CD4-positive, alpha-beta T cell treated with Interleukin-10 for 1 hour (primary cell): ENCODE results near the gene STIP1.
A peak's percentile ranks its signal among the peaks of the same experiment; 100 is the strongest.

Experiments used
- DNase-seq: peaks from one replicate; pipeline ENCODE4 v3.0.0-alpha.2; 2020

The STIP1 gene

DNA sequence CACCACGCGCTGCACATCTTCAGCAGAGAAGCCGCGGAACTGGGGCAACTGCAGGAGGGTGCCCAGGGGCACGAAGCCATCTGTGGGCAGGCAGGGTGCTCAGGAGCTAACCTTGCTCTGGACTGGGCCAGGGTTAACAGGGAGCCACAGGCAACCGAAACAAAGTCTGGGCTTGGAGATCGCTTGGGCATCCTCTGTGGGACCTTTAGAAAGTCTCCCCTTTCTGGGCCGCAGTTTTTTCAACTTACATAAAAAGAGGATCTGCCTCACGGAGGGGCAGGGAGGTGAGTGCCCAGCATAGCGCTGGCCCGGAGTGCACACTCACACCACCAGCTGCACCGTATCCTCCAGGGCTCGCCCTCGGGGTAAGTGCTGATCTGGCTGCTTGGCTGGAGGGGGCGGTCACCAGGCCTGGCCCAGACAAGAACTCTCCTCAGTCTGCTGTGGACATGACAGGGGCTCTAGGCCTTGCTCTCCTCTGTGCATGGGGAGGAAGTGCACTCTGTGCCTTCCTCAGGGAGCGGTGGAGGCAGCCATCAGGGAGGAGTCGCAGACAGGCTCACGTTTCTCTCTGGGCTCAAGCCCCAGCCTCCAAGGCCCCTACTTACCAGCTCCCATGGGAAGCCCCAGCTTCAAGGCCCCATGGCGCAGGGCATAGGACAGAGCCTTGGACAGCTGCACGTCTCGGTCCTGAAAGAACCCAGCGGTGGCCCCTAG lies 39.1 kb downstream of the STIP1 start:
- DNase-seq: no peak

- DNase-seq: peak; percentile 89
These were observed 39.9 kb downstream of the STIP1 start, which contains the start of the genes NUDT22 and TRPT1 for GRCh38 chr11:64225608-64226506. NUDT22 (plus strand) TSS chr11:64226274; CDS start chr11:64226653, 379 bp downstream. TRPT1 (minus strand) TSS chr11:64226186; CDS start chr11:64225860, 326 bp downstream.

DNA sequence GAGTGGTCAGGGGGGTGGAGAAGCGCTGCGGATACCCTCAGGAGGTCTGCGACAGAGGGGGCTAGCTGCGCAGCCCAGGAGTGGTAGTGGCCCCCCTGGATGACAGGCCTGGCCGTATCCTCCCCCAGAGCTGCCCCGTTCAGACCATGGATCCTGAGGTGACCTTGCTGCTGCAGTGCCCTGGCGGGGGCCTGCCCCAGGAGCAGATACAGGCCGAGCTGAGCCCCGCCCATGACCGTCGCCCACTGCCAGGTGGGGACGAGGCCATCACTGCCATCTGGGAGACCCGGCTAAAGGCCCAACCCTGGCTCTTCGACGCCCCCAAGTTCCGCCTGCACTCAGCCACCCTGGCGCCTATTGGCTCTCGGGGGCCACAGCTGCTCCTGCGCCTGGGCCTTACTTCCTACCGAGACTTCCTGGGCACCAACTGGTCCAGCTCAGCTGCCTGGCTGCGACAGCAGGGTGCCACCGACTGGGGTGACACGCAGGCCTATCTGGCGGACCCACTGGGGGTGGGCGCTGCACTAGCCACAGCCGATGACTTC lies 40.6 kb downstream of the STIP1 start:
- peak; percentile 71 for DNase-seq

GRCh38 chr11:64227405-64227956 lies 41.5 kb downstream of the STIP1 start:
- DNase-seq: no peak

DNA sequence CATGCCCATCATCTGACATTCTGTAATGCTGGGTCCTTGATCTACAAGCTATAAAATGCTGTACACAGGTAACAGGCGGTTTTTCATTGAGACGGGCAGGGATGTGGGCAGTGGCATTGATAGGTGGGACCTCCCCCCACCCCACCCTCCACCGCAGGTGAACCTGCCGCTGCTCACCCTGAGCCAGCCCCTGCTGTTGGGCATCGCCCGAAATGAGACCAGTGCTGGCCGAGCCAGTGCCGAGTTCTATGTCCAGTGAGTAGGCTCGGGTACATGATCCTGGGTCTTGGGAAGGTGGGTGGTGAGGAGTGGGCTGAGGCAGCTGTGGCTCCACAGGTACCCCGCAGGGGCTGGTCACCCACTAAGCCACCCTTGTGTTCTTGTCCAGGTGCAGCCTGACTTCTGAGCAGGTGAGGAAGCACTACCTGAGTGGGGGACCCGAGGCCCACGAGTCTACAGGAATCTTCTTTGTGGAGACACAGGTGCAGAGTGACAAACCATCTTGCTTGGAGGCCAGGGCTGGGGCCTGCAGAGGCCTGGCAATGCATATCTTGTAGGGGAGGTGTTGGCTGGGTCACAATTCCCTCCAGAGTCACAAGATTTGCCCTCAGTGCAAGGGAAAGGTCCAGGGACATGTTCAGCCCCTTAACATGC lies 43.2 kb downstream of the STIP1 start:
- no peak for DNase-seq

- DNase-seq: no peak
These were observed 43.8 kb downstream of the STIP1 start for GRCh38 chr11:64229744-64230170.

DNA sequence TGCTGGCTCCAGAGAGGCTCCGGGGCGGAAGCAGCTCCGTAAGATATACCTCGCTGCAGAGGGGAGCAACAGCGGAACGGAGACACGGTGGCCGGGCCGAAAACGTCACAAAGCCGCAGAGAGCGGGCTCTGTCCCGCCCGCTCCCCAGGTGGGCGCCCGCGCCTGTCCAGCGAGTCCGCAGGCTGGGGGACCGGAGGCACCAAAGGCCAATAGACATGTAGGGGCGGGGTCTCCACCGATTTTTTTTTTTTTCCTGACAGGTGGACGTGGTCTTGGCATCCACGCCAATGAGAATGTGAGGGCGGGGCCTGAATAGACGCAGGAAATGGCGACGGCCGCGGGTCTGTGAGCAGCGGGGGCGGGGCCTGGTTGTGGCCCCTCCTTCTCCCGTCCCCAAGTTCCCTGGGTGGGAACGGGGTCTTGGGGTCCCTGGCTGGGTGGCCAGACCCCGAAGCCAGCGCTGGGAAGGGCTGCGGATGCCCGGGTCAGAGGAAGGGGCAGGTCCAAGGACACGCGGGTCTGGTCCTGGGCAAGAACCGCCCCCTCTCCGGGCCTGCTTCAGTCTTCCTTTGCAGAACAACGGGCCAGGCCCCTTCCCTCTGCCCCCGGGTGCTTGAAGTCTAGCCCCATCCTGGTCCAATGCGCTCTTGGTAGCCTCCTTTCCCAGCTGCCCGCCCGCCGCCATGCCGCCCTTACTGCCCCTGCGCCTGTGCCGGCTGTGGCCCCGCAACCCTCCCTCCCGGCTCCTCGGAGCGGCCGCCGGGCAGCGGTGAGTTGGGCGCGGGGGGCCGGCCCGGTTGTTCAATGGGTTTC lies 44.4 kb downstream of the STIP1 start, which contains the start of gene DNAJC4:
Gene DNAJC4, plus strand, starts transcription at position 378 of the 814 bp plus-strand sequence. Its CDS starts 307 bp downstream, at position 685.
- peak; percentile 91 for DNase-seq

DNA sequence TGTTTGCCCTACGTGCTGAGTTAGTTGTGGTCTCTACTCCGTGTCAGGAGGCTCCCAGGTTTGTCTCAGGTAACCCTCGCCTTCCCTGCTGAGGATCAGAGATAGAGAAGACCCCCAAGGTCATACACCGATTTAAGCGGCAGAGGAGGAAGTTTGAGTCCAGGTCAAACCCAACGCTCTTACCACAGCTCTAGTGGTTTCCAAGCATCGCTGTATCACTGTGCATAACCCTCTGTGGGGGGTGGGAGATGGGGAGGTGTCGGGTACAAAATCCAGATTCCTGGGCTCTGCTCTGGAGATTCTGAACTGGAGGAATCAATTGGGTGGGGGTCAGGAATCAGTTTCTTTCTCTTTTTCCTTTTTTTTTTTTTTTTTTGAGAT lies 45.0 kb downstream of the STIP1 start:
- no peak for DNase-seq

DNA sequence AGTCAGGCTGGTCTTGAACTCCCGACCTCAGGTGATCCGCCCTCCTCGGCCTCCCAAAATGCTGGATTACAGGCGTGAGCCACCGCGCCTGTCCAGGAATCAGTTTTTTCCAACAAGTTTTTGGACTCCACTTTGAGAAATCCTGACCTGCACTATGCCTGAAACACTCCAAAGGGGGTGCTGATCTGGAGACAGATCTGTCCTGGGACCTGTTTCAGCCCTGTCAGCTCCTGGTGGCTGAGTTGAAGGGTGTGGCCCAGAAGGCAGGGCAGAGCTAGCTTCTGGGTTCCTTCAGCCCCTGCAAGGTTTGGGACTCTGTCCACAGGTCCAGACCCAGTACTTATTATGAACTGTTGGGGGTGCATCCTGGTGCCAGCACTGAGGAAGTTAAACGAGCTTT lies 45.6 kb downstream of the STIP1 start:
- DNase-seq: no peak

DNA sequence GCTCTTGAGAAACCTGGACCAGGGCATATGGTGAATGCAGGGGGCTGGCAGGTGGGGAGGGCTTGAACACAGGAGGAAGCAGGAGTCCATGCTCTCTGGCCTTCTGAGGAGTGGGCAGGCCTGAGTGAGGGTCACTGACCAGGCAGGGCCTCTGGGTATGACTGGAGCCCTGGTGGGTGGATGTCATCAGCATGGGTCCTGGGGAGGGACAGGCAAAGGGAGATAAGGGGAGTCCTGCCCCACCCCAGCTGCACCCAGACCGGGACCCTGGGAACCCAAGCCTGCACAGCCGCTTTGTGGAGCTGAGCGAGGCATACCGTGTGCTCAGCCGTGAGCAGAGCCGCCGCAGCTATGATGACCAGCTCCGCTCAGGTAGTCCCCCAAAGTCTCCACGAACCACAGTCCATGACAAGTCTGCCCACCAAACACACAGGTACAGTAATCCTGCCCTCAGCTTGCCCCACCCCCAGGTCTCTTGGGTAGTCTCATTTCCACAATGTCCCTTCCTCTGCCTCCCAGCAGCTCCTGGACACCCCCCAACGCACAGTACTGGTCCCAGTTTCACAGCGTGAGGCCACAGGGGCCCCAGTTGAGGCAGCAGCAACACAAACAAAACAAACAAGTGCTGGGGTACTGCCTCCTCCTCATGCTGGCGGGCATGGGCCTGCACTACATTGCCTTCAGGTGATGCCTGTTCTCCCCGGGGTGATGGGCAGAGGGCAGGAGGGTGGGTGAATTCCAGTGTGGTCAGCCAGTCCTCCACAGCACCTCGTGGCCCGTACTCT lies 46.4 kb downstream of the STIP1 start:
- no peak for DNase-seq

DNA sequence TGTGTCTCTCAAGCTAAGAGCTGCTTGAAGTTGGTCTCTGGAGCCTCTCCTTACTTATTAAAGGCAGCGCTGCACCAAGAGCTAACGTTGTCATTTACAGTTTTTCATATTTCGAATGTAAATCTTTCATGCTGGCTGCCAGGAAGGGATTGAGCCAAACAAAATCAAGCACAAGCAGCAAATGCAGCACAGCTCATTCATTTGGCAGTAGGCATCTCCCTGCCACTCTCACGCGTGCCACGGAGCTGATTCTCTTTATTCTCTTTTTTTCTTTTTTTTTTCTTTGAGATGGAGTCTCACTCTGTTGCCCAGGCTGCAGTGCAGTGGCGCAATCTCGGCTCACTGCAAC lies 47.0 kb downstream of the STIP1 start:
- DNase-seq: no peak

DNA sequence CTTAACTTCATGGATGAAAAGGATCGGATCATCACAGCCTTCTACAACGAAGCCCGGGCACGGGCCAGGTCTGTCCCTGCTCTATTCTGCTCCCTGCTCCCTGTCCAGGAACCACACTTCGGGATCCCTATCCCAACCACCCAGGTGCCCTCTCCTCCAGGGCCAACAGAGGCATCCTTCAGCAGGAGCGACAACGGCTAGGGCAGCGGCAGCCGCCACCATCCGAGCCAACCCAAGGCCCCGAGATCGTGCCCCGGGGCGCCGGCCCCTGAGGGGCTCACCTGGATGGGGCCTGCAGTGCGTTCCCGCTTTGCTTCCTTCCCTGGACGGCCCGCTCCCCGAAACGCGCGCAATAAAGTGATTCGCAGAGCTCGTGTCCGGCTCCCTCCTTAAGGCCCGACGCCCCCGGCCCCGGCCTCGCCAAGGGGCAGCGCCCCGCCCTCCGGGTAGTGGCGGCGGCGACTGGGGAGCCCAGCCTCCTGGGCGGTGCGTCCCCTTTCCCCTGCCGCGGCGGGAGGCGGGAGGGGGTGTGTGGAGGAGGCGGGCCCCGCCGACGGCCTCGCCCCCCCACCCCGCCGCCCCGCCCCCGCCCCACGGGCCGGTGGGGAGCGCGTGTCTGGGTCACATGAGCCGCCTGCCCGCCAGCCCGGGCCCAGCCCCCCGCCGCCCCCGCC lies 48.1 kb downstream of the STIP1 start, which contains the start of gene VEGFB:
Gene VEGFB, plus strand, starts transcription at position 672 of the 674 bp plus-strand sequence. CDS start 250 bp downstream, outside the sequence.
- DNase-seq: peak; percentile 82

DNA sequence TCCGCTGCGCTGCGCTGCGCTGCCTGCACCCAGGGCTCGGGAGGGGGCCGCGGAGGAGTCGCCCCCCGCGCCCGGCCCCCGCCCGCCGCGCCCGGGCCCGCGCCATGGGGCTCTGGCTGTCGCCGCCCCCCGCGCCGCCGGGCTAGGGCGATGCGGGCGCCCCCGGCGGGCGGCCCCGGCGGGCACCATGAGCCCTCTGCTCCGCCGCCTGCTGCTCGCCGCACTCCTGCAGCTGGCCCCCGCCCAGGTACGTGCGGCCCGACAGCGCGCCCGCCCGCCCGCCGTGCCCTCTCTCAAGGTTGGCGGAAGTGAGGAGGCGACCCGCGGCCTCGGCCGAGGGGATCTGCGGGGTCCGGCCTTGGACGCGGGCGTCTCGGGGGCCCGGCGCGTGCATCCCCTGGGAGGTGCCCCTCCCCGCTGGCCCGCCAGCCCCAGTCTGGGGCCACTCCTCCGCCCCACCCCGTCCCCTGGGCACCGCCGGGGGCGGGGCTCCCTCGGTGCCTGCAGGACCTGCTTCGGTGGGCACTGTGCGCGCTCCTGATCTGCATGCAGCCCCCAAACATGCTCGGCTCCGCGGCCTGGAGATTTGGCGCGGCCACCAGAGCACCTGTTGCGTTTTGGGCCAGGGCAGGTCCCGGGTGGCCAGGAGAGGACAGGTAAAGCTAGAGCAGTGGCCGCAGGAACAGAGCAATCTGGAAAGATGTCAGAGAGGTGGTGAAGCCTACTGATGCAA lies 48.8 kb downstream of the STIP1 start:
- peak; percentile 51 for DNase-seq

- no peak for DNase-seq
These were observed 49.6 kb downstream of the STIP1 start for GRCh38 chr11:64235437-64236161.

DNA sequence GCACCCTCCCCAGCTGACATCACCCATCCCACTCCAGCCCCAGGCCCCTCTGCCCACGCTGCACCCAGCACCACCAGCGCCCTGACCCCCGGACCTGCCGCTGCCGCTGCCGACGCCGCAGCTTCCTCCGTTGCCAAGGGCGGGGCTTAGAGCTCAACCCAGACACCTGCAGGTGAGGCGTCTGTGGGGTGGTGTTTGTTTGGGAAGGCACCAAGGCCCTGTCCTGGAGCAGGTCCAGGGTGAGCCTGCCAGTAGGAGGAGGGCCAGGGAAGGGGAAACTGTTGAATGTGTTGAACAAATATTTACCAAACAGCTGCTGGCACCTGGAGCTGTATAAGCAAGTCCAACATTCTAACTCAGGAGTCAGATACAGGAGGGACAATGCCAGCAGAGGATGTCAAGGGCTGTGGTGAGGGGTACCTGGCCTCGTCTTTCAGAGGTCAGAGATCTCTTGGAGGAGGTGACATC lies 51.5 kb downstream of the STIP1 start:
- DNase-seq: no peak

DNA sequence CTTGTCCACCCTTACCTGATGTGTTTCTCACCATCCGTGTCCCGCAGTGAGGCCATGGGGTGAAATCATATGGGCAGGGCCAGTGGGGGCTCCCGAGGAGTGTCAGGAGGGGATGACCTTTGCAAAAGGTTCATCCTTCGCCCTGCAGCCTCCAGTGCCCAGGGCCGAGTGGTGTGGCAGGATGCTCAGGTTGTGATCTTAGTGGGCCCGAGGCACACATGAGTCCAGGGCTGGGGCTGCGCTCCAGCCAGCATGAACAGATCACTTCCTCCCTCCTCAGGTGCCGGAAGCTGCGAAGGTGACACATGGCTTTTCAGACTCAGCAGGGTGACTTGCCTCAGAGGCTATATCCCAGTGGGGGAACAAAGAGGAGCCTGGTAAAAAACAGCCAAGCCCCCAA lies 52.1 kb downstream of the STIP1 start:
- DNase-seq: no peak

GRCh38 chr11:64238999-64239398 lies 53.0 kb downstream of the STIP1 start:
- DNase-seq: no peak

GRCh38 chr11:64239662-64240434 lies 53.9 kb downstream of the STIP1 start:
- DNase-seq: no peak
